ENCODE results near the gene ZFAND3. TPM values are rescaled to one million over a fixed set of nuclear protein-coding genes. Genes with fewer than 3 reads are reported as not detected.

ZFAND3 gene
- polyA plus RNA-seq, 3 donors, result 149 to 158 (median 150) TPM

DNA sequence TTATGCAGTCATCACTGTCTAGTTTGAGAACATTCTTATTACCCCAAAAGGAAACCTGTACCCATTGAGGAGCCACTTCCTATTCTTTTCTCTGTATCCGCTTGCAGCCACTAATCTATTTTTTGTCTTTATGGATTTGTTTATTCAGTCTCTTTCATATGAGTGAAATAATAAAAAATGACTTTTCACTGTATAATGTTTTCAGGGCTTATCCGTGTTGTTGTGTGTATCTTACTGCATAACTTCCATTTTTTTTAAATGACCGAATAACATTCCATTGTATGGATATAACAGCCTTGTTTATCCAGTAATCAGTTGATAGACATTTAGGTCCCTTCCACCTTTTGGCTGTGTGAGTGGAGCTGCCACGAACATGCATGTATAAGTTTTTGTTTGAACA, 86.6 kb downstream of the ZFAND3 start:
- no peak for DNase-seq (ENCODE audit: extremely low read depth in 1 of 11, low read depth in 9 of 11, low spot score in 4 of 11)

DNA sequence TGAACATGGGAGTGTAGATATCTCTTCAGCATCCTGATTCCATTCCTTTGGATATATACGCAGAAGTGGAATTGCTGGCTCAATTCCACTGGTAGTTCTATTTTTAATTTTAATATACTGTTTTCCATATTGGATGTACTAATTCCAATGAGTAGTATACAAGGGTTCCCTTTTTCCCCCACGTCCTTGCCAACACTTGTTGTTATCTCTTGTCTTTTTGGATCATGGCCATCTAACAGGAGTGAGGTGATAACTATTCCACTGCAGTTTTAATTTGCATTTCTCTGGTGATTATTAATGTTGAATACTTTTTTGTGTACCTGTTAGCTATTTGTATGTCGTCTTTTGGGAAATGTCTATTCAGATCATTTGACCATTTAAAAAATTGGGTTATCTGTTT, 91.5 kb downstream of the ZFAND3 start:
- DNase-seq (ENCODE audit: extremely low read depth in 1 of 11, low read depth in 9 of 11, low spot score in 4 of 11), result no peak

DNA sequence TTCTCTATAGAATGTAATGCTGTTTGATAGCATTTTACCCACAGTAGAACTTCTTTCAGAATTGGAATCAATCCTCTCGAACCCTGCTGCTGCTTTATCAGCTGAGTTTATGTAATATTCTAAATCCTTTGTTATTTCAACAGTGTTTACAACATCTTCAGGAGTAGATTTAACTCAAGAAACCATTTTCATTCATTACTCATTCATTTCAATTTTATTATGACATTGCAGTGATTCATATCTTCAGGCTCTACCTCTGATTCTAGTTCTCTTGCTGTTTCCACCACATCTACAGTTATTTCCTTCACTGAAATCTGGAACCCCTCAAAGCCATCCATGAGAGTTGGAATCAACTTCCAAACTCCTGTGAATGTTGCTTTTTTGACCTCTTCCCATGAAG, 93.7 kb downstream of the ZFAND3 start:
- no peak for DNase-seq (ENCODE audit: extremely low read depth in 1 of 11, low read depth in 9 of 11, low spot score in 4 of 11)

DNA sequence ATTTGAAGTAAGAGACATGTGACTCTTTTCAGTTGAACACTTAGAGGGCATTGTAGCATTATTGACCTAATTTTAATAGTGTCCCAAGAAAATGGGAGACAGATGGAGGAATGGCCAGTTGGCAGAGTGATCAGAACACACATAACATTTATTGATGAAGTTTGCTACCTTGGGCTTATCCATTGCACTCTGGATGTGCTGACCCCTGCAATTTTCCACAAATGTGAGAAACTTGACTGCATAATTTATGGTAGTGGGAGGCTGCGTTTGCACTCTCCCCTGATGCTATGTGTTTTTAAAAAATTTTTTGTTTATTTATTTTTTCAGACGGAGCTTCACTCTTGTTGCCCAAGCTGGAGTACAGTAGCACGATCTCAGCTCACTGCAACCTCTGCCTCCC, 95.9 kb downstream of the ZFAND3 start:
- DNase-seq (ENCODE audit: extremely low read depth in 1 of 11, low read depth in 9 of 11, low spot score in 4 of 11), result no peak

DNA sequence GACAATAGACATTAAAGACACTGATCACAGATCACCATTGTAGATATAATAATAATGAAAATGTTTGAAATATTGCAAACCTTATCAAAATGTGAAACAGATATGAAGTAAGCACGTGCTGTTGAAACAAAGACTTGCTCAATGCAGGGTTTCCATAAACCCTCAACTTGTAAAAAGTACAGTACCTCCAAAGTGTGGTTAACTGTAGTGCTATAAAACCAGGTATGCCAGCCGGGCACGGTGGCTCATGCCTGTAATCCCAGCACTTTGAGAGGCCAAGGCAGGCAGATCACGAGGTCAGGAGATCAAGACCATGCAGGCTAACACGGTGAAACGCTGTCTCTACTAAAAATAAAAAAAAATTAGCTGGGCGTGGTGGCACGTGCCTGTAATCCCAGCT, 96.6 kb downstream of the ZFAND3 start:
- no peak for DNase-seq (ENCODE audit: extremely low read depth in 1 of 11, low read depth in 9 of 11, low spot score in 4 of 11)

DNA sequence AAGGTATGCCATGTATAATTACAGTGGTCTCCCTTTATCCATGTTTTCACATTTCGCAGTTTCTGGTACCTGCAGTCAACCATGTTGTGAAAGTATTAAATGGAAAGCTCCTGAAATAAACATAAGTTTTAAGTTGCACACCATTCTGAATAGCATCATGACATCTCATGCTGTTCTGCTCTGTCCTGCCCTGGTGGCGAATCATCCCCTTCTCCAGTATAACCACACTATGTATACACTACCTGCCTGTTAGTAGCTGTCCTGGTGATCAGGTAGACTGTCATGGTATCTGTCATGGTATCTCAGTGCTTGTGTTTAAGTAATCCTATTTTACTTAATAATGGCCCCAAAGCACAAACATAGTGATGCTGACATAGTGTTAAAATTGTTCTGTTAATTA, 97.1 kb downstream of the ZFAND3 start:
- no peak for DNase-seq (ENCODE audit: extremely low read depth in 1 of 11, low read depth in 9 of 11, low spot score in 4 of 11)

DNA sequence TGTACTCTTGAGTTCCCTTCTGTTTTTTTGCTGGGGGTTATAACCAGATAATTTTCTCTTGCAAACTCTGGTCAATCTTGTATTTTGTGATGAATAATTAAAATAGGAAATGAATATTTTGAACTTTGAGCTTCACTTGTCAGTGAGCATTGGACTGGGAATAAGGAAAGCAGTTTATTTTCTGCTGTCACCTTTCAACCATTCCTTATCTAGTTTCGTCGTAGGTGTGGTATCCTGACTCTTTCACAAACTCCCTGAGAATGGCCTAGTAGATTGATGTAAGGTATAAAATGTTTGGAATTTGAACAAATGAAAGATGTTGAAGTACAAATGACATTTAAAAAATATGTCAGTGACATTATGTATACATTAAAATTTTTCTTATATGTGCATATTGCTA, 98.0 kb downstream of the ZFAND3 start:
- no peak for DNase-seq (ENCODE audit: extremely low read depth in 1 of 11, low read depth in 9 of 11, low spot score in 4 of 11)

DNA sequence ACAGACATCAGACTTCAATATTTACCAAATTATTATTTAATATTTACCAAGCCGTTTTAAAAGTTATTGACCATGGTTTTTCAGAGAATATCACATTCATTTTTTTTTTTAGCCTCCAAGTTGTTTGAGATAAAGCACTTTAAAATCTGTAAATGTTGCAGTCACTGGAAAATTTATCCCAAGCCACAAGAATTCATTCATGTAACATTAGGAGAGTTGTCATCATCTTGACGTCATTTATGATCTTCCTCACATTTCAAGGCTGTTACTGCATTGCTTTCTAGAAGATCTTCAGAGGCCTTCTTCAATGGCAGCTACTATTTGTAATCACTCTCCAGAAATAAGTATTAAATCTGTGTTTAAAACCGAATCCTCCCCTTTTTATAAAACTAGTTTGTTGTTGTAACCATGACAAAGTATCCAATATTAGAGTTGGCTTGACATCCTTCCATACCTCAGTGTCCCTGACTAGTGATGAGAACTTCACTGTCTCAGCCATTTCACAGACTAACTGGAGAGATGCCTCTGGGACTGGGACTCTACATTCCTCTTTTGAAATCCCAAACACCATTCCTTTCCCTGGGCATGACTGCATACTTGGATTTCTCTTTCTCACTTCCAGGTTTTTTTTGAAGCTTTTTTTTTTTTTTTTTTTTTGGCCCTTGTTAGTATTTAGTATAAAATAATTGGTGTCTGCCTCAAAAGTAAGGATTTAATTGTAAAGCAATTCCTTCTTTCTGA, 100.1 kb downstream of the ZFAND3 start:
- DNase-seq (ENCODE audit: extremely low read depth in 1 of 11, low read depth in 9 of 11, low spot score in 4 of 11), result no peak

DNA sequence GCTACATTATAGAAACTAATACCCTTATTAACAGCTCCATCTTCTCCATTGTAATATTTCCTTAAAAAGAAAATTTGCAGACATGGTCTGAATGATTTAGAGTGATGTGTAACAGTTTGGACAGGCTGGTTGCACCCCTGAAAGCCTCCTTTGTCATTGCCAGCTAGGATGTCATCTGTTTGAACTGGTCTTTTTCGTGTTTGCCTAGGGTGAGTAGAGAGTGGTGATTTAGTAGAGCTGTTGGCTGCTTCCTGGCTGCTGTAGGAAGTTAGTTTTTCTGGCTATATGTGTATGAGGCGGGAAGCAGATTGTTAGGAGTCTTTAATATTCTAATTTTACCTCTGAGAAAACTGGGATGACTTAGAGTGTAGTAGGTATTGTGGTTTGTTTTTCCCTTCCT, 101.1 kb downstream of the ZFAND3 start:
- DNase-seq (ENCODE audit: extremely low read depth in 1 of 11, low read depth in 9 of 11, low spot score in 4 of 11), result no peak

DNA sequence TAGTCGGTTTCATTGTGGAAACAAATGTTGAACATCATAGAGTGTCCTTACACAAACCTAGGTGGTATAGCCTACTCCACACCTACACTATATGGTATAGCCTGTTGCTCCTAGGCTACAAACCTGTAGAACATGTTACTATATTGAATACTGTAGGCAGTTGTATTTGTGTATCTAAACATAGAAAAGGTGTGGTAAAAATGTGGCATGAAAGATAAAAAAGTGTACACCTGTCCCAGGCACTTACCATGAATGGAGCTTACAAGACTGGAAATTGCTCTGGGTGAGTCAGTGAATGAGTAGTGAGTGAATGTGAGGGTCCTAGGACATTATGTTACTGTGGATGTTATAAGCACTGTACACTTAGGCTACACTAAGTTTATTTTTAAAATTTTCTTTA, 103.0 kb downstream of the ZFAND3 start:
- DNase-seq (ENCODE audit: extremely low read depth in 1 of 11, low read depth in 9 of 11, low spot score in 4 of 11), result no peak

DNA sequence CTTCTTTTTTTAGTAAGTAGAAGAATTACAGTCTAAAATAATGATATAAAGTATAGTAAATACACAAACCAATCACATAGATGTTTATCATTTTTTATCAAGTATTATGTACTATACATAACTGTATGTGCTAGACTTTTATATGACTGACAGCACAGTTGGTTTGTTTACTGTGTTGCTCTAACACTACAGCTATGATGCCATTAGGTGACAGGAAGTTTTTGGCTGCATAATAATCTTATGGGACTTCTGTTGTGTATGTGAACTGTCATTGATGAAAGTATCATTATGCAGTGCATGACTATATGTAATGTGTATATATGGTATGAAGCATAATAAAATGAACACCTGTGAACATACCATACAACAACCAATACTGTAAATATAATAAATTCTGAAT, 104.0 kb downstream of the ZFAND3 start:
- DNase-seq (ENCODE audit: extremely low read depth in 1 of 11, low read depth in 9 of 11, low spot score in 4 of 11), result no peak

DNA sequence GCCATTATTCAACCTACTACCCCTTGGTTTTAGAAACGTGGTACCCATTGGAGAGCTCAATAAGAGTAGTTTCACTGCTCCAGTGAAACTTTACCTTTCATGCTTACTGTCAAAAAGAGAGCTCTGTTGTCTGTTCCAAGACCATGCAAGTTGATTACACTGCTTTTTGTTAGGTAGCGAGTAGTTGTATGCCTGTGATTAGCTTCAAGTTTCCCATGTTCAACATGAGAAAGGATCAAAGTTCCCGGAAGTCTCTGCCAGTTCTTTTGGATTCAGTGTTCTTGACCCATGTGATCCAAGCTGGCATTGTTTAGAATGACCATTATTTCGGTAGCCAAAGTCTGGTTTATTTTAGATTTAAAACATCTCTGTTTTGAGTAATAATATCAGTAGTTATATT, 107.1 kb downstream of the ZFAND3 start:
- DNase-seq (ENCODE audit: extremely low read depth in 1 of 11, low read depth in 9 of 11, low spot score in 4 of 11), result no peak

DNA sequence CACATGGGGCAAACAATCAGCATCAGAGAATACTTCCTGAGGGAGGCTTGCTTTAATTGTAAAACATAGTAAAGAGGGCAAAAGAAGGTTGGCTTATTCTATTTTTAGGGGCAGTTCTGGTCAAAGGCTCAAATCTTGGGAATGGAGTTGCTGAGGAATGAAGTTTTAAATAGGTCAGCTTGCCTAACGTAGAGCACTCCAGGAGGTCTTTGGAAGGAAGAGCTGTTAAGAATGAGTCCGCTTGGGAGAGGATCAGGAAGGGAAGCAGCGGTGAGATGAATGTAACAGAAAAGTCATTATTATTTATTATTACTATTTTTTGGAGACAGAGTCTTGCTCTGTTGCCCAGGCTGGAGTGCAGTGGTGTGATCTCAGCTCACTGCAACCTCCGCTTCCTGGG, 108.7 kb downstream of the ZFAND3 start:
- no peak for DNase-seq (ENCODE audit: extremely low read depth in 1 of 11, low read depth in 9 of 11, low spot score in 4 of 11)

DNA sequence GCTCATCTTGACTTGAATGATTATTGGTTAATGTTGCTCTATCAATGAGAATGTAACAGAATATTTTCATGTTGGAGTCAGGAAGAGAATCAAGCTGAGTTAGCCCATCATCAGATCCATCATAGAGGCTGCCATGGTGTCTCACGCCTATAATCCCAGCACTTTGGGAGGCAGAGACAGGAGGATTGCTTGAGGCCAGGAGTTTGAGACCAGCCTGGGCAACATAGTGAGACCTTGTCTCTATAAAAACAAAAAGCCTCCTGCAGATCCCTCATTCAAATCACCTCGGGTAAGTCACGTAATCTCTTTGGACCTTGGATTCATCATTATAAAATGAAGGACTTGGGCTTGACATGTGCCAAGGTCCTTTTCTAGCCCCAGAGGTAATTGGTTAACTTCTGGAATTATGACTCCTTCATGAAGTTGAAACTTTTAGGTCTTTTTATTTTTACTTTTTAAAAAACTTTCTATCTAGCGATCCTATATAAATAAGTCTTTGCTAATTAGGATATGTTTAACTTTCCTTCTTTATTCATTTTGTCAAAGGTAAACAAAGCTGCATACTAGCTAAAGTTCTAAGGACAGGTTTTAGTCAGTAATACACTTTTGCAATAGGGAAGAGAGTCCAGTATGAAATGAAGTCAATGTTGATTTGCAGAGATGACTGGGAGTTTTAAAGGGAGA, 110.9 kb downstream of the ZFAND3 start:
- DNase-seq (ENCODE audit: extremely low read depth in 1 of 11, low read depth in 9 of 11, low spot score in 4 of 11), result no peak

DNA sequence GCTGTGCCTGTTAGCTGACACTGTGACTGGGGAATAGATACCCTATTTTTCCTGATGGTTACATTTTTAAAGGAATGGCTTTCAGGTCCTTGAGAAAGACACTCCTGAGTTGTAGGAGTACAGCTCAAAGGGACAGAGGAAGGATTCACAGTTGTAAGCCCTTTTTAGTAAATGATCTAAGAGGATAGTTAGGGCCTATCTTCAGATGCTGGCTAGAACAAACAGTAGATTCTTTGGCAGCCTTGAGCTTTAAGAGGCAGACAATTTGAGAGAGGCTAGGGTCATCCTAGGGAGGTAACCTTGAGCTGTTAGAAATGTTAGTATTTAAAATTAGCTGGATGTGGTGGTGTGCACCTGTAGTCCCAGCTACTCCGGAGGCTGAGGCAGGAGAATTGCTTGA, 111.5 kb downstream of the ZFAND3 start:
- DNase-seq (ENCODE audit: extremely low read depth in 1 of 11, low read depth in 9 of 11, low spot score in 4 of 11), result no peak

DNA sequence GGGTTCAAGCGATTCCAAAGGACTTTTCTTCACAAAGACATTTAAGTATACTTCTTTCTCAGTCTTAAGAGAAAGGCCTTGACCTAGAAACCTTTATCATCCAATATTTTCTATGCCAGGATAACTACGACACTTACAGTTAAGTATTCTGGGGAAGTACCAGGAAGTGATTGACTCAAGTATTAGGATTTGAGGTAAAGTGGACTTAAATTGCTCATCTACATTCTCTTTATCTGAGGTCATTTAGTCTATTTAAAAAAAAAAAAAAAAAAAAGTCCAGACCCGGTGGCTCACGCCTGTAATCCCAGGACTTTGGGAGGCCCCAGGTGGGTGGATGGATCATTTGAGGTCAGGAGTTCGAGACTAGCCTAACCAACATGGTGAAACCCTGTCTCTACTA, 114.7 kb downstream of the ZFAND3 start:
- DNase-seq (ENCODE audit: extremely low read depth in 1 of 11, low read depth in 9 of 11, low spot score in 4 of 11), result no peak

DNA sequence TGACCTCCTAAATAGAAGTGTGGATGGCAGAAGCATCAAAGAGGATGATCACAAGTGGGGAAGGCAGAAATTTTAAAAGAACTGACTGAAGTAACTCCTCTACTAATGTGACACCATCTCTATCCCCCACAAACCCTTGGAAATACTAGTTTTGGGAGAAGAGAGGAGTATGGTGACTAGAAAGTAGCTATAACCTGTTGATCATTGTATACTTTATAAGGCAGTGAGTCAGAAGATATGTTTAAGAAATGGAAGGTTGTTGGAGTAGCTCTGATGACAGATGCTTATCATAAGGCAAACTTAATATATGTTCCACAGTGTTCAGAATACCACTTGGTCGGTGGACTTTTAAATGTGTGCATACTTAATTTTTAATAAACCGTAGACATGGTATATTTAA, 116.6 kb downstream of the ZFAND3 start:
- no peak for DNase-seq (ENCODE audit: extremely low read depth in 1 of 11, low read depth in 9 of 11, low spot score in 4 of 11)

DNA sequence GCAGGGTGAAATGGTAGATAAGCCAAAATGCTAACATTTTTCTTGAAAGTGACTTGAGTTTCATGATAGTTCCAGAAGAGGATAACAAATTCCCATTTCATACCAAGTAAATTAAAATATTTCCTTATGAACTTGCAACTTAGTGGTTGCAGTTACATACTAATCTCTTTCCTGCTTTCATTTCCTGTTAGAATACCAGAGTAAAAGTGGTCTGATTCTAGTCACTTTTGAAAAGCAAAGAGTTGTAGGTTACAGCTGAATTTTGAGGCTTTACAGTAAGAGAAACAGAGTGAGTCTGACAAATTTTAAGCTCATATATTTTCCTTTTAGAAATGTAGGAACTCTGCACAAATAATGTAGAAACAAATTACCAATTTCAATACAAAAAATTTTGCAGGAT, 117.4 kb downstream of the ZFAND3 start:
- DNase-seq (ENCODE audit: extremely low read depth in 1 of 11, low read depth in 9 of 11, low spot score in 4 of 11), result no peak

DNA sequence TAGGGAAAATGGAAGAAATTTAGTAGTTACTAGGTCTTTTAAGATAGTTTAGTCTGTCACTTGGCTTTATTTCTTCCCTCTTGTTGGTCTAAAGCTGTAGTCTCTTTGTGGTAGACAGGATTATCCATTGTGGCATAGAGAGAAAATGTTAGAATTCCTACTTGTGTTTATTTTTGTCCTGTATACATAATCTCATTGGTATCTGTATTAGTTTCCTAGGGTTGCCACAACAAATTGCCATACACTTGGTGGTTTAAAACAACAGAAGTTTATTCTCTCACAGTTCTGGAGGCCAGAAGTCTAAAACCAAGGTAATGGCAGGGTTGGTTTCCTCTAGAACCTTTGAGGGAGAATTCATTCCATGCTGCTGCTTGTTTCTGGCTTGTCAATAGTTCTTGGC, 119.4 kb downstream of the ZFAND3 start:
- DNase-seq (ENCODE audit: extremely low read depth in 1 of 11, low read depth in 9 of 11, low spot score in 4 of 11), result no peak

DNA sequence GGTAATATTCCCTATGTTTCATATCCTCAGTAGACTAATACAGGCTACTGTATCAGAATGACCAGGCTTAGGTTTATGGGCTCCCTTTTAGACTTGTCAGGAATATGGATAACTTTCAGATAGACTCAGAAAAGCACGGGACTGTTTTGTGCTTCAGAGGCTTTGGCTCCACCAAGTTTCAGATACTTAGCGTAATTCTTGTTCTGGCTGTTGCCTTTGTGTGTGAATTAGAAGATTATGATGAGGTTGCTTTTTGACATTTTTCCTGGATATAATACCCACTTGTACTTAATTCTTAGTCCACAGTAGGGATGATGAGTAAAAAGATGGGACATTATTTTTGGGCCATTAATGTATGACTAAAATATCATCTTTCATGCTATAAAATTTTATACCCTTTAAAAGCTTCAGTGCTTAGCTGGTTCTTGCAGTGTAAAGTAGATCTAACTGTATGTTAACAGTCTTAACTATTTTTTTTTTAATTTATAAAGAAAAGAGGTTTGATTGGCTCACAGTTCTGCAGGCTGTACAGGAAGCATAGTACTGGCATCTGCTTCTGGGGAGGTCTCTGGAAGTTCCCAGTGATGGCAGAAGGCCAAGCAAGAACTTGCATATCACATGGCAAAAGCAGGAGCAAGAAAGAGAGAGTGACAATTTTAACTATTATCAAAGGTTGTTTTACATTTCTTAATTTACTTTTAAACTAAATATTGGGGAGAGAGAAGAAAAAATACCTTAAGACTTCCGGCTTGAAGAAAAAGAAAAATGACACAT, 120.7 kb downstream of the ZFAND3 start:
- peak in 1 of 11 donors; percentile 16 for DNase-seq (ENCODE audit: extremely low read depth in 1 of 11, low read depth in 9 of 11, low spot score in 4 of 11)

Data from renal cortex interstitium (tissue), 11 donors.